Esophagus muscularis mucosa (tissue), 4 donors: ENCODE data around the gene ZKSCAN3. TPM values are rescaled to one million over a fixed set of nuclear protein-coding genes. Genes with fewer than 3 reads are reported as not detected.
A peak's percentile ranks its signal among the peaks of the same experiment; 100 is the strongest.

ENCODE experiments used
- DNase-seq: peaks from one replicate; pipeline ENCODE4 v3.0.0-alpha.2; 2017; ENCODE audit errors: extremely low spot score
- H3K27ac ChIP-seq, 4 donors: fragments of 200-600 bp; sonication (generic); replicated peaks in 1 of 4; 1 replicate in 3 of 4; 2 replicates in 1 of 4; pipeline ENCODE4 v1.5.1; 2016 to 2019; ENCODE audit warnings: mild to moderate bottlenecking in 1 of 4
- H3K27me3 ChIP-seq, 4 donors: fragments of 200-600 bp; sonication (generic); one replicate each; pipeline versions ENCODE4 v1.5.1 to v1.6.0; 2016 to 2019
- H3K36me3 ChIP-seq, 4 donors: fragments of 200-600 bp; sonication (generic); one replicate each; pipeline ENCODE4 v1.5.1; 2016 to 2019
- H3K4me1 ChIP-seq, 4 donors: fragments of 200-600 bp; sonication (generic); one replicate each; pipeline ENCODE4 v1.5.1; 2016 to 2019
- H3K4me3 ChIP-seq, 4 donors: fragments of 200-600 bp; sonication (generic); 1 replicate in 2 of 4; 2 replicates in 2 of 4; pipeline ENCODE4 v1.5.1; 2016 to 2019; ENCODE audit warnings: mild to moderate bottlenecking in 4 of 4, moderate library complexity in 1 of 4
- H3K9me3 ChIP-seq, 4 donors: fragments of 200-600 bp; sonication (generic); 1 replicate in 3 of 4; 2 replicates in 1 of 4; pipeline ENCODE4 v1.5.1; 2016 to 2019
- EP300 ChIP-seq: sonication (generic); formaldehyde crosslinking; IDR thresholded peaks from one replicate; pipeline ENCODE4 v1.6.1; 2017; ENCODE audit warnings: antibody characterized with exemption
- POLR2A ChIP-seq: fragments of 450-650 bp; IDR thresholded peaks from one replicate; pipeline ENCODE4 v1.6.1; 2017; ENCODE audit warnings: antibody characterized with exemption, moderate library complexity, mild to moderate bottlenecking, low read depth
- POLR2AphosphoS5 ChIP-seq, 2 donors: sonication (generic); formaldehyde crosslinking; IDR thresholded peaks; one replicate each; pipeline ENCODE4 v1.6.1; 2017; ENCODE audit warnings: antibody characterized with exemption in 2 of 2
- WGBS: methylation state at CpG from one replicate; pipeline ENCODE4 v1.1.5; 2018; 5-methylcytosine and 5-hydroxymethylcytosine counted together
- intact Hi-C: fragments of 100-400 bp; cut with DNase I; formaldehyde crosslinking; loops from one replicate; pipeline ENCODE4 v1.15.1; 2023
- total RNA-seq, 4 donors: library from RNA; depleted of rRNA; stranded (reverse); fragments of >200 nt; gene quantifications; one replicate each; pipeline versions ENCODE4 v1.1.0 to v1.2.1, GENCODE V29; 2016
- TF ChIP-seq, protein P1 (sequence below), 3 experiments: fragments of 200-600 bp in 2 of 3; fragments of 450-650 bp in 1 of 3; sonication (generic) in 2 of 3; IDR thresholded peaks; one replicate each; pipeline ENCODE4 v1.5.1; 2017 to 2019; ENCODE audit warnings: antibody characterized with exemption in 3 of 3, mild to moderate bottlenecking in 2 of 3, moderate library complexity in 1 of 3

Gene ZKSCAN3
- total RNA-seq, 4 donors from 2014 or later: 2.8 to 10.4 (median 6.4) TPM

DNA sequence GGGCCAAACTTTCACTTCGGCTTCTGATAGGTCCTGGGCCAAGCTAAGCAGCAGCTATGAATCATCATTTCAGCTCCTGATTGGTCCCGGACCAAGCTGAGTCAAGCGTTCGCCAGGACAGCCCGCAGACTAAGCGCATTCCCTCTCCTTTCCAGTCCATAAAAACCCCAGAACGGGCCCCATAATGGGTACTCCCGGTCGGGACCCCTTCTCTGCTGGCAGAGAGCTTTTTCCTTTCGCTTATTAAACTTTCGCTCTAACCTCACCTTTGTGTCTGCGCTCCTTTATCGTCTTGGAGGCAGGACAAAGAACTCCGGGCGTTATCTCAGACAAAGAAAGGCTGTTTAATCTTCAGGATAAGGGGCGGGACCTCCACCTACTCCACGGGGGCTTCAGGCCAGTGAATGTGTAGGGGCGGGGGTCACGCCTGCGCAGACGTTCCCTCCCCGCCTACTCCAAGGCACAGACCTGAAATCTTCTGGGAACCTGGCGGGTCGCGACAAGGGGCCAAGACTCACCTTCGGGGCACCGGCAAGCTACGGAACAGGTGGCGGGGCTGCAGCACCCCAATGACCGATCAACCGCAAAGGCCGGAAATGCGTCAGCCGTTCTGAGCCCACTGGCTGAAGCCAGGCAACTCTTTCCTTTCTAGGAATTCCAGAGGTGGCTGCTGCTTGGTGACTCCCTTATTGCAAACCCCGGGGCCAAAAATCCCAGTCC, 14.0 kb upstream of the ZKSCAN3 start, which contains the start of gene ZSCAN31:
Gene ZSCAN31 (minus strand): TSS at position 585 of the 720 bp plus-strand sequence. CDS start 6,465 bp downstream, outside the sequence.
- intact Hi-C loops: no loop called here
- TF ChIP-seq, protein P1, sequence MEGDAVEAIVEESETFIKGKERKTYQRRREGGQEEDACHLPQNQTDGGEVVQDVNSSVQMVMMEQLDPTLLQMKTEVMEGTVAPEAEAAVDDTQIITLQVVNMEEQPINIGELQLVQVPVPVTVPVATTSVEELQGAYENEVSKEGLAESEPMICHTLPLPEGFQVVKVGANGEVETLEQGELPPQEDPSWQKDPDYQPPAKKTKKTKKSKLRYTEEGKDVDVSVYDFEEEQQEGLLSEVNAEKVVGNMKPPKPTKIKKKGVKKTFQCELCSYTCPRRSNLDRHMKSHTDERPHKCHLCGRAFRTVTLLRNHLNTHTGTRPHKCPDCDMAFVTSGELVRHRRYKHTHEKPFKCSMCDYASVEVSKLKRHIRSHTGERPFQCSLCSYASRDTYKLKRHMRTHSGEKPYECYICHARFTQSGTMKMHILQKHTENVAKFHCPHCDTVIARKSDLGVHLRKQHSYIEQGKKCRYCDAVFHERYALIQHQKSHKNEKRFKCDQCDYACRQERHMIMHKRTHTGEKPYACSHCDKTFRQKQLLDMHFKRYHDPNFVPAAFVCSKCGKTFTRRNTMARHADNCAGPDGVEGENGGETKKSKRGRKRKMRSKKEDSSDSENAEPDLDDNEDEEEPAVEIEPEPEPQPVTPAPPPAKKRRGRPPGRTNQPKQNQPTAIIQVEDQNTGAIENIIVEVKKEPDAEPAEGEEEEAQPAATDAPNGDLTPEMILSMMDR (IDR thresholded peaks at IDR 0.05): no peak
- TF ChIP-seq POLR2A: peak; percentile 71
- peak; percentile 84 to 98 for TF ChIP-seq POLR2AphosphoS5 (IDR thresholded peaks at IDR 0.05)
- no peak for TF ChIP-seq EP300
- Histone ChIP-seq H3K4me3 (peak within 1 kb of the TSS; percentile 70 to 72 (median 72)), H3K27me3 (no peaks in the 10 kb centered on the region), H3K27ac (peak within 1 kb of the TSS; percentile 86 to 97 (median 96)), H3K9me3 (no peaks in the 10 kb centered on the region), H3K36me3 (no peaks in the 10 kb centered on the region), H3K4me1 (peaks cover 11 to 35% (median 26%) of the 10 kb centered on the region in 4 donors)
- peak; percentile 99 for DNase-seq
- WGBS: under 1% methylated on average over 35 of the region's 35 CpGs

DNA sequence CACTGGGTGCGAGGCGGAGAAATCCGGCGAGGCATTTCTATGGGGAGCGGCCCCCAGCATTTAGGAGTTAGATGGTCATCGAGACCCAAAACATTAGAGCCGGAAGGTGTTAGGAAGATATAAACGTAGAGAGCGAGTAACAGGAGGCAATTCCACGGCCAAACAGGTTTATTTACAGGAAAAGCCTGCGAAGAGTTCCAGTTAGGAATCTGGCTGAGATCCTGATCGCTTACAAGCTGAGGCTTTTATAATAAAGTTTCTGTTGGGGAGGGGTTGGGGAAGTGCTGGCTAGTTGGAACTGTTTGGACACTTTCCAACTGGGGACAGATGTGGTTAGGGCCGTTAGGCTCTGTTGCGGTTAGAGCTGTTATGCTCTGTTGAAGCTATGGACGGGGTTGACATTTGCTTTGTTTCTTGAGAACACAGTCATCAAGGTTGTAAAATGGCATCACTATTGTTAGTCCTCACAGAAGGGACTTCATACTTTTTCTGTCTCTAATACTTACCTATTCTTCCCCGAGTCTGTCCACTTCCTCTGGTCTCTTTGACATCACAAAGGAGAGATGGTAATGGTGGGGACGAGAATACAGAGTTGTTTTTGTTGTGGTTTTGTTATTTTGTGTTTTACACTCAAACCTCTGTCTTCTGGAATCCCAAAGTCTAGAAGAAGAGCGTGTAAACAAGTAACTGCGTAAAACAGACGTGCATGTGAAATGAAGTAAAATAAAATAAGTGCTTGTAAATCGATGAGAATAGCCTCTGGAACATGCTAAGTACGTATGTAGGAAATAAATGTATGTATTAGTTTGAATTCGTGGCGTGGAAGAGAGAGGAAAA, 13.2 kb upstream of the ZKSCAN3 start:
- Histone ChIP-seq H3K36me3 (no peaks in the 10 kb centered on the region), H3K9me3 (no peaks in the 10 kb centered on the region), H3K4me1 (peaks cover 11 to 35% (median 26%) of the 10 kb centered on the region in 4 donors), H3K27ac (peak overlapping the region; percentile 86 to 97 (median 96)), H3K27me3 (no peaks in the 10 kb centered on the region), H3K4me3 (peak overlapping the region; percentile 70 to 72 (median 72))
- no peak for TF ChIP-seq POLR2AphosphoS5 (IDR thresholded peaks at IDR 0.05)
- WGBS: 9% methylated on average over 24 of the region's 24 CpGs
- no peak for DNase-seq
- intact Hi-C loops: no loop called here

DNA sequence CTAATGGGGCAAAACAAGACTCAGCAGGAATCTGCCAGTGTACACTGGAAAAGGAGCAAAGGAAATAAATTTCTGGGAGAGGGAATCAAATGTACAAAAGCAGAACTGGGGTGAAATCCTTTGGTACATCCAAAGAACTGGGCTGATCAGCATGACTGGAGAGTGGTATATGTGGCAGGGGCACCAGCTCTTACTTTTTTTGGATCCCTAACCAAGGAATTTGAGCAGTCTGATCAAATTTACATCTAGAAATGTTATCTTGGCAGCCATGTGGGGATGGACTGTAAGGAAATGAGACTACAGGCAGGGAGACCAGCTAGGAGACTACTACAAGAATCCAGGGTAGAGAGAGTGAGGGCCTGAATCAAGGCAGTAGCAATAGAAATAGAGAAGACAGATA, 12.6 kb upstream of the ZKSCAN3 start:
- Histone ChIP-seq H3K4me1 (peaks cover 11 to 35% (median 26%) of the 10 kb centered on the region in 4 donors), H3K27me3 (no peaks in the 10 kb centered on the region), H3K27ac (peak overlapping the region; percentile 86 to 97 (median 96)), H3K9me3 (no peaks in the 10 kb centered on the region), H3K4me3 (peak overlapping the region; percentile 70 to 72 (median 72)), H3K36me3 (no peaks in the 10 kb centered on the region)
- no peak for DNase-seq
- intact Hi-C loops: no loop called here
- TF ChIP-seq POLR2AphosphoS5 (IDR thresholded peaks at IDR 0.05): no peak
- no peak for TF ChIP-seq POLR2A
- TF ChIP-seq, protein P1 (IDR thresholded peaks at IDR 0.05): no peak
- no peak for TF ChIP-seq EP300

DNA sequence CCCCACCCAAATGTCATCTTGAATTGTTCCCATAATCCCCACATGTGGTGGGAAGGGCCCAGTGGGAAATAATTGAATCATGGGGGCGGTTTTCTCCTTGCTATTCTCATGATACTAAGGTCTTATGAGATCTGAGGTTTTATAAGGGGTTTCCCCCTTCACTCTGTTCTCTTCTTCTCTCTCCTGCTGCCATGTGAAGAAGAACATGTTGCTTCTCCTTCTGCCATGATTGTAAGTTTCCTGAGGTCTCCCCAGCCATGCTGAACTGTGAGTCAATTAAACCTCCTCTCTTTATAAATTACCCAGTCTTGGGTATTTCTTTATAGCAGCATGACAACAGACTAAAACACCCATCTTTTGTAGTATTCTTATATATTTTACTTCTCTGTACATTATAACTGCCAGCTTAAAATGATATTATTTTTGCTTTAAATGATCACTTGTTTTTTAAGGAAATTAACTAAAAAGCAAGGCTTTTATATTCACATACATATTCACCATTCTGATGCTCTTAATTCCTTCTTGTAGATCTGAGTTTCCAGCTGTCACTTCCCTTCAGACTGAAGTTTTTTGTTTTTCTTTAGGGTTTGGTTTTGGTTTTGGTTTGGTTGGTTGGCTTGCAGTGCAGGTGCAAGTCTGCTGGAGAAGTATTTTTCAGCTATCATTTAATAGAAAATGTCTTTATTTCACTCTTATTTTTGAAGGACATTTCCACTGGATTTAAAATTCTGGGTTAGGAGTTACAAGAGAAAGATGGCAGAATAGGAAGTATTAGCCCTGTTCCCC, 9.2 kb upstream of the ZKSCAN3 start:
- TF ChIP-seq POLR2A: no peak
- no peak for TF ChIP-seq POLR2AphosphoS5 (IDR thresholded peaks at IDR 0.05)
- DNase-seq: no peak
- no peaks in the 10 kb centered on the region for H3K27me3 ChIP-seq
- 71% methylated on average over 1 of the region's 1 CpG for WGBS
- no peaks in the 10 kb centered on the region for H3K9me3 ChIP-seq
- no peak overlapping the region for H3K27ac ChIP-seq
- peaks cover 11 to 17% (median 13%) of the 10 kb centered on the region in 4 donors for H3K4me1 ChIP-seq
- no peaks in the 10 kb centered on the region for H3K36me3 ChIP-seq
- no peak overlapping the region for H3K4me3 ChIP-seq
- intact Hi-C loops: no loop called here

DNA sequence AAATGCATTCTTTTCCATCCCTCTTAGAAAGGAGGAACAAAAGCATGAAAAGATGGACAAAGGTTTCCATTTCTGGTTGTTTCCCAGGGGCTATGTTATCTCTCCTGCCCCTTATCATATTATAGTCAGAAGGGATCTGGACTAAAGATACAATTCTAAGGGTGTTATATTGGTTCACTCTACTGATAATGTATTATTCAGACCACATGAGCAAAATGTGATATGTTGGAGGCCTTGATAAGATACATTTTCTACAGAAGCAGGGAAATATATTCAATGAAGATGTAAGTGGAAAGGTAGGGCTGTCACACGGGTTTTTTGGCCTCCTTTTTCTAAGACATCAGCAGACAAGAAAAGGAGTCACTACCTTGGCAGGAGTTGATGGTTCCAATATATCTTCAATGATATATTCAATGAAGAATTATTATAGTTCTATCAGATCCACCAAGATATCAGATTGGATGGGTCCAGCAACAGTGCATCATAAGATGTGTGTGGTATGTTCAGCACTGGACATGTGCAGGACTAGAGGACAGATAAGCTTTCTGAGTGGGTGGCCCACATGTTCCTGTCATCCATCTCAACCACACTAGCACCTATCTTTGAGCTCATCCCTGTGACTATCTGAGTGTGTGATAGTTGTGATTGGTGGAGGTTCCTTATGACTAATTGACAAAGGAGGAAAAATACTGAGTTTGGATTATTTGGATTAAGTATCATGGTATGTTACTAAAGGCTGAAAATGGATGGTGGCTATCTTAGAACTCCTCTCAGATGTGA, 5.7 kb upstream of the ZKSCAN3 start:
- TF ChIP-seq EP300 (no peak), POLR2AphosphoS5 (IDR thresholded peaks at IDR 0.05) (no peak), POLR2A (no peak)
- TF ChIP-seq, protein P1 (IDR thresholded peaks at IDR 0.05): no peak
- Histone ChIP-seq H3K36me3 (no peaks in the 10 kb centered on the region), H3K9me3 (no peaks in the 10 kb centered on the region), H3K27ac (no peak overlapping the region), H3K27me3 (no peaks in the 10 kb centered on the region), H3K4me1 (no peaks in the 10 kb centered on the region), H3K4me3 (no peak overlapping the region)
- intact Hi-C loops: no loop called here
- peak; percentile 50 for DNase-seq
- WGBS: 52% methylated on average over 1 of the region's 1 CpG
